HG03571 (cell line): ENCODE measurements around the gene HRK.

Source experiments
- ATAC-seq: cut with Tn5 transposase; IDR thresholded peaks from one replicate; pipeline ENCODE4 v1.9.1; 2021; ENCODE audit not compliant: unreplicated experiment

HRK gene

GRCh38 chr12:116898669-116899068 lies 17.4 kb upstream of the HRK start:
- no peak for ATAC-seq

GRCh38 chr12:116897476-116897875 lies 16.2 kb upstream of the HRK start:
- ATAC-seq, result no peak

GRCh38 chr12:116896411-116896924 lies 15.2 kb upstream of the HRK start:
- ATAC-seq, result no peak

DNA sequence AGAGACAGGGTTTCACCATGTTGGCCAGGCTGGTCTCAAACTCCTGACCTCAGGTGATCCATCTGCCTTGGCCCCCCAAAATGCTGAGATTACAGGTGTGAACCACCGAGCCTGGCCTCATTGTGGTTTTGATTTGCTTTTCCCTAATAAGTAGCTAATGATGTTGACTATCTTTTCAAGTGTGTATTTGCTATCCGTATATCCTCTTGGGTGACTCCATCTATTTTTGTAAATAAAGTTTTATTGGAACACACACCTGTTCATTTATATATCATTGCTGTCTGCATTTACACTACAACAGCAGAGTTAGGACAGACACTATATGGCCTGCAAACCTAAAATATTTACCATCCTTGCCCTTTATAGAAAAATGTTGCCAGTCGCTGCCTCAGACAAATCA lies 13.7 kb upstream of the HRK start:
- ATAC-seq, result no peak

DNA sequence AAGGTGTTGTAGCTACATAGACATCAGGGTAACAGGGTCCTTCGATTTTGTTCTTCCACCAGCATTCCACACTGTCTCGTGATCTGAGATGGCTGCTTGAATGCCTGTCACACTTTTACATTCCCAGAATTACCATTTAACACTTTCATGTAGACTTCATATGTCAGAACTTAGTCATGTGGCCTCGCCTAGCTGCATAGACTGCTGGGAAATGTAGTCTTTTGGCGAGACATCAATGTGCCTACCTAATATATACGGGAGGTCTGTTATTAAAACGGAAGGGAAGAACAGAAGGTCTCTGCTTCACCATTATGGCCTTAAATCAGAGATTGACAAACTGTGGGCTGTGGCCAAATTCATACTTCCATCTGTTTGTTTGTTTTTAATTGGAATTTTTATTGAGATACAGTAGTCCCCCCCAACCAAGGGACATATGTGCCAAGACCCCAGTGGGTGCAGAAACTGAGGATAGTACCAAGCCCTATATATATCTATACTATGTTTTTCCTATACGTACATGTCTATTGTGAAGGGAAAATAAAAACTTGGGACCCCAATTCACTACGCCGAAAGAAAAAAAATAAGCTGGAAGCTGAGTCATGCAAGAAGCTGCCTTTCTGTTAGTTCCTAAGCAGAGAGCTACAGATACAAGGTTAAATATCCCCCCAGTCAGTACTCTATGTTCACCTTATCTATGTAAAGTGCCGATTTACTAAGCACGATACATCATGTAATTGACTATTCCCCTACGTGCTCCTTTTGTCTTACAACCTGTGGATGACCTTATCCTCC lies 11.3 kb upstream of the HRK start:
- no peak for ATAC-seq

- no peak for ATAC-seq
Measured at GRCh38 chr12:116891019-116891418, 9.8 kb upstream of the HRK start.

- ATAC-seq, result no peak
Measured at GRCh38 chr12:116890330-116890729, 9.1 kb upstream of the HRK start.

DNA sequence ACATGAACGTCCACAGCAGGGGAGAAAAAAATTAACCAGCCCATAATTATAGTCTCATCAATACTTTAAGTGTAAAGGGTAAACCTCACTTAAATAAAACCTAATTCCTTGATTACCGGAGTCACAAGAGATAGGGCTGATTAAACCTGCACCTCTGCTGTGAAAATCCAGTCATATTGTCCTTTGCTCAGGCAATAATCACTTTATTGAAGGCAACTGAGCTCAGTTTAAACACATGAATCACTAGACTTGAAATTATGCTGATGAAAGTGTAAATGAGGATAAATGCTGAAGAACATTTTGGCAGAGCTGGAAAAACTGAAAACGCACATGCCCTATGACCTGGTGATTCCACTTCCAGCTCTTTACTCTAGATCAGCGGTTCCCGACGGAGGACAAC lies 6.7 kb upstream of the HRK start:
- ATAC-seq, result no peak

DNA sequence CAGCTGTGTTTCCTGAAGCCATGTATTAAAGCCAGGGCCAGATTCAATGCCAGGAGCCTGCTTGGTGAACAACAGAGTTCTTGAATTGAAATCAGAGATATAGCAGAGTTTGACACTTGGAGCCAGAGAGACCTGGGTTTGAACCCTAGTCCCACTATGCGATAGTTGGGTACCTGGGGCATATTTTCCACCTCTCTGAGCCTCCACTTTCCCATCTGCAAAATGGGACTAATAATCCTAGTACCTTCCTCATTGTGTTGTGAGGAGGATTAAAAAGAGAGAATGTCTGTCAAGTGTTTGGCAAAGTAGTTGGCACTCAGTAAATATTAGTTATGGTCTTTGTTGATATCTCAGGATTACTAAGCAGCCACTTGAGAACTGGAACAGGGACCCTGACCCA lies 6.0 kb upstream of the HRK start:
- ATAC-seq, result no peak

- ATAC-seq, result no peak
Measured at GRCh38 chr12:116885491-116885890, 4.2 kb upstream of the HRK start.

GRCh38 chr12:116884871-116885270 lies 3.6 kb upstream of the HRK start:
- no peak for ATAC-seq

GRCh38 chr12:116882742-116883141 lies 1.5 kb upstream of the HRK start:
- no peak for ATAC-seq

GRCh38 chr12:116881877-116882507 lies 751 bp upstream of the HRK start:
- no peak for ATAC-seq

- ATAC-seq, result no peak
Measured at GRCh38 chr12:116880817-116881324, 370 bp downstream of the HRK start.

DNA sequence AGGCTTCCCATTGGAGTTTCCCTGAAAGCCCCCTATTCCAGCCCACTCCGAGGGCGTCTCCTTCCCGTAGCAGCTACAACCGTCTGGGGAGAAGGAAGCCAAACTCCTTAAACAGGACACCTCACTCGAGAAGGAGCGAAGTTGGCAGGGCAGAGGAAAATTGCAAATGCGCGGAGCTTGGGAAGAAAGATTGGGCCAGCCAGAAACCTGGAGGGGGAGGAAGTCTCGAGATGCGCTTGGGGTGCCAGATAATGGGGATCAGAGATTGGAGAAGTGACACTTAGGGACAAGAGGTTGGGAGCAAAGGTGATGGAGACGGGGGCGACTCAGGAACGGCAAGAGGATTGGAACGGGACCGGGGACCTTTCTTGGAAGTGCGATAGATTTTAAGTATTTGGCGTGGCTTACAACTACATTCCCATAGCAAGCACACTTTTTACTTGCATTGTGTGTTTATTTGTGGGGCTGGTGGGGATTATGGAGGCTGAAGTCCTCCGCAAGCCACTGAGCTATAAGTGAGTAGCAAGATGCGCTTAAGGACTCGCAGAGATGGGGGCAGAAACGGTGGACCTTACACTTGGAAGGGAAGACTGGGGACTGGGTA lies 926 bp downstream of the HRK start:
- no peak for ATAC-seq

- ATAC-seq, result no peak
Measured at GRCh38 chr12:116879509-116880212, 1.6 kb downstream of the HRK start.

GRCh38 chr12:116878567-116879508 lies 2.4 kb downstream of the HRK start:
- ATAC-seq, result no peak

DNA sequence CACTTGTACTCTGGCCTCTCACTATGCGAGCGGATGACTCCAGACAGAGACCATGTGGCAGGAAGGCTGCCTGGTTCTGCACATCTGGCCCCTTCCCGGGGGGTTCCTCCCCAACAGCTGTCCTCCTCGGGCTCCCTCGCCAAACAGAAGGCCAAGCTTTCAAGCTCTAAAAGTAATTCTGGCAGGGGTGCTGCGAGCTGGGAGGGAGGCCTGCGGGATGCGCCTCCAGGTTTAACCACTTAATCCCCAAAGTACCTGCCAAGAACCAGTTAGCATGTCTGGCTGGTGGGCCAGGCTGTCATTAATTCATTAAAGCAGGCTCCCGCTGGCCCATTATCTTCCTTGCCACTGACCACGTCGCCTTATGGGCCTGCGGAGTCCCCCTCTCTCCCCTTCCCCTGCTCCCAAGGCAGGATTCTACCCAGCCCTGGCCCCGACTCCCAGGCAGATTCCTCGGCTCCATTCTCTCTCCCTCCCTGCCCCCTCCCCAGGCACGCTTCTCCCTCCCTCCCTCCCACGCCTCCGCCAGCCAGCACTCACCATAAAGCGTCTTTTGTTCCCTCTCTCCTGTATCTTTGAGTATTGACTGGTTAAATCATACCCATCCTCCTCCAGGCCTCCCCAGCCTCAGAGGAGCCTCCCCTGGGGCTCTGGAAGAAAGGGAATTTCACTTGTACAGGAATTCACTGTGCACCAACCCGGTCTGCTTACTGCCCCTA lies 4.9 kb downstream of the HRK start:
- ATAC-seq, result no peak

DNA sequence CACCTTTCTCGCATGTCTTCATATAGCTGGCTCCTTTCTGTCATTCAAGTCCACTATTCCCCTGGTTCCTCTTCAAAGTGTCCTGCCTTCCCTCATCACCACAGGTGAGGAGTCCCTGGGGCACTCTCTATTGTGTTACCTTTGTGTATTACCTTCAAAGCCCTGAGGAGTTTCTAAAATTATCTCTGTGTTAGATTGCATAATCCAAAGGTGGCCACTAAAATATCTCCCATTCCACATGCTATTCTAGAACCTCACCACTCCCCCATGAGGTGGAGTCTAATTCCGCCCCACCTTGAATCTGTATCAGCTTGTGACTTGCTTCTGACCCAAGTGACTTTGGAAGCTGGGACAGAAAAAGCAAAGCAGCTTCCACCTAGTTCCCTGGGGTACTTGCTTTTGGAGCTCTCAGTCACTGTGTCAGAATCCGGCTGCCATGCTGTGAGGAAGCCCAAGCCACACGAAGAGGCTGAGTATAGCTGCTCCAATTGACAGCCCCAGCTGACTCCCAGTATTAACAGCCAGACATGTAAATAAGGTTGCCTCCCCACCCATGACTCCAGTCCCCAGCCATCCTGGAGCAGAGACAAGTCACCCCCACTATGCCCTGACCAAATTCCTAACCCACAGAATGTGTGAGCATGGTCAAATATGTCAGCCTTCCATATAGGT lies 6.8 kb downstream of the HRK start:
- ATAC-seq, result no peak
